Erythroblast (primary cell): Measurements from ENCODE around the gene ZBTB42.

ENCODE experiments used
- DNase-seq, 2 experiments: peaks; one replicate each; lab custom pipeline; 2025; lab: John Stamatoyannopoulos, UW
- GATA1 ChIP-seq: IDR thresholded peaks from 2 replicates; pipeline ENCODE4 v1.6.1; 2011; ENCODE audit warnings: low read depth, mild to moderate bottlenecking, control low read depth, low read length, moderate library complexity
- POLR2A ChIP-seq: IDR thresholded peaks from 2 replicates; pipeline ENCODE4 v1.6.1; 2011; ENCODE audit warnings: mild to moderate bottlenecking, low read length

Gene ZBTB42

DNA sequence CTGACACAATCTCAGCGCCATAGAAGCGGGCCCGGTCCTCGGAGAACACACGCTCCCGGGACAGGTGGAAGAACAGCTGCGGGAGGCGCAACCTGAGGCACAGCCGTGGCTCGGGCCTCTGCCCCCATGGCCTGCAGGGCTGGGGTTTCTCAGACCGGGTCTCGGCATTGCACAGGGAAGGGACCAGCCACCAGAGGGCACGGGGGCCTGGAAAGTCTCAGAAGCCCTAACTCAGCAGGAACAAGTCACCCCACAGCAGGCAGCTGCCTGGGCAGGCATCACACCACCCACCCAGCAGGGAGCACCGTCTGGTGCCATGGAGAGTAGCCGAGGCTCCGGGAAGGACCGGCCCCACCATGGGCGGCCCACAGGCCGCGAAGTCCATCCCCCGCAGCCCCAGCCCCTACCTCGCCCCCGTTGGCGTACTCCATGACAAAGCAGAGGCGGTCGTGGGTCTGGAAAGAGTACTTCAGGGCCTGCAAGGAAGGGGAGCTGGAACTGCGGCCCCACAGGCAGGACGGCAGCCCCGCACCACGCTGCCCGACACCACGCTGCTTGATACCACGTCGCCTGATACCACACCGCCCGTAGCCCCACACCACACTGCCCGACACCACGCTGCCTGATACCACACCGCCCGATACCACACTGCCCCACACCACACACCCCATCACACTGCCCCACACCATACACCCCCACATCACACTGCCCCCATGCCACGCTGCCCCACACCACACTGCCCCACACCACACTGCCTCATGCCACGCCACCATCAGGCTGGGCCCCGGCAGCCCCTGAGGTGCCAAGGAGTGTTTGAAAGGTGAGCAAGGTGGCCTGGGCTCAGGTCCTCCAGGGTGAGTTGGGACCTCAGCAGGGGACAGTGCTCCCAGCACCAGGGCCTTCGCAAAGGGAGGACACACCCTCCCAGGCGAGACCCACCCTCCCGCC, 27.1 kb upstream of the ZBTB42 start:
- TF ChIP-seq POLR2A (no peak), GATA1 (no peak)
- peak in 1 of 2 experiments; percentile 12 for DNase-seq

DNA sequence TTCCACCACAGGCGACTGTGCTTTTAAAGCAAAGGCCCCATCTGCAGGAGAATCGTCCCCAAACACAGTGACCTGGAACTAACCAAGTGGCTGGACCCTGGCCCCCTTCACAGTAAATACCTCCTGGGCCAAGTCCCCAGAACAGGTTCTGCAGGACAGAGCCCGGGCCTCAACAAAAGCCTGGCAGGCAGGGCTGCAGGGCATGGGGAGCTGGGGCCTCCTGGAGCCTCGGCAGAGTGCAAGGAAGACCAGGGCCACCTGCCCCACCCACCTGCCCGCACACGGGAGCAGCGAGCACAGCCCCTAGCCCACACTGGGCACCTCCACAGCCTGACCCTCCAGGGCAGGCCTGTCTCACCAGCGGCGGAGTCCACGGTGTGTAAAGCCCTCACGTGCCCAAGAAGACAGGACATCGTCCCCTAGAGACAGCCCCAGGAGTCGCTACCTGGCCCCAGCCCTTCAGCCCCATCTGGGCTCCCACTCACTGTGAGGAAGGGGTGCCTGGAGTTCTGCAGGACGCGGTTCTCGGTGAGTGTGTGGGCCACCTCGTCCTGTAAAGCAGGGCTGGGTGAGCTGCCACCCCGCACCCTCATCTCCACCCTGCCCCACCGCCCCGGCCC, 26.3 kb upstream of the ZBTB42 start:
- TF ChIP-seq POLR2A (no peak), GATA1 (no peak)
- DNase-seq: no peak

DNA sequence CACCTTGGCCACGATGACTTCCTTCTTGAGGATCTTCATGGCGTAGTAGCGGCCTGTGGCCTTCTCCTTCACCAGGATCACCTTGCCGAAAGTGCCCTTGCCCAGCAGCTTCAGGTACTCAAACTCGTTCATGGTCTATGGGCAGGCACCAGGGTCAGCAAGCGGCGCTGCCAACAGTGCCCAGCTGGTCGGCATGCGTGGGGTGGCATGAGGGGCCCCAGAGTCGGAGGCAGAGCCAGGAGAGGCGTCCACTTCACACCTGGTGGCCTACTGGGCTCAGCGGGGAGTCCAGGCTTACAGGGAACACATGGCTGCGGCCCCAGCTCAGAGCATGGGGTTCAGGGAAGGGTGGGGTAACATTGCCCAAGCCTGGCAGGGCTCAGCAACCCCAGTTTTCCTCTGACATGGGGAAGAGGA, 25.8 kb upstream of the ZBTB42 start:
- DNase-seq: no peak
- TF ChIP-seq POLR2A (no peak), GATA1 (no peak)

DNA sequence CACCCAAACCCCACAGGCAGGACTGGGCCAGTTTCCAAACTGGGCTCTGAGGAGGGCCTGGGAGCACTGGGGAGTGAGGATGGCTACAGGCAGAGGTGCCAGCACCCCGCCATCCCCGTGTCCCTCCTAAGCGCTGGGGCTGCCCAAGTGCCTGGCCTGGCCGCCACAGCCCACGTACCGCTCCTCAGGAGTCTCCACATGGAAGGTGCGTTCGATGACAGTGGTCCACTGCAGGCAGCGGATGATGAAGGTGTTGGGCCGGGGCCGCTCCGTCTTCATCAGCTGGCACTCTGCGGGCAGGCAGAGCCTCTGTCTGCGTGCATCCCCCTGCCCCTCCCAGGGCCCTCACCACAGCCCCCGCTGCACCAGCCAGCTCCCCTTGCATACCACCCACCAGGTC, 24.4 kb upstream of the ZBTB42 start:
- no peak for DNase-seq
- TF ChIP-seq POLR2A: no peak
- TF ChIP-seq GATA1: no peak

DNA sequence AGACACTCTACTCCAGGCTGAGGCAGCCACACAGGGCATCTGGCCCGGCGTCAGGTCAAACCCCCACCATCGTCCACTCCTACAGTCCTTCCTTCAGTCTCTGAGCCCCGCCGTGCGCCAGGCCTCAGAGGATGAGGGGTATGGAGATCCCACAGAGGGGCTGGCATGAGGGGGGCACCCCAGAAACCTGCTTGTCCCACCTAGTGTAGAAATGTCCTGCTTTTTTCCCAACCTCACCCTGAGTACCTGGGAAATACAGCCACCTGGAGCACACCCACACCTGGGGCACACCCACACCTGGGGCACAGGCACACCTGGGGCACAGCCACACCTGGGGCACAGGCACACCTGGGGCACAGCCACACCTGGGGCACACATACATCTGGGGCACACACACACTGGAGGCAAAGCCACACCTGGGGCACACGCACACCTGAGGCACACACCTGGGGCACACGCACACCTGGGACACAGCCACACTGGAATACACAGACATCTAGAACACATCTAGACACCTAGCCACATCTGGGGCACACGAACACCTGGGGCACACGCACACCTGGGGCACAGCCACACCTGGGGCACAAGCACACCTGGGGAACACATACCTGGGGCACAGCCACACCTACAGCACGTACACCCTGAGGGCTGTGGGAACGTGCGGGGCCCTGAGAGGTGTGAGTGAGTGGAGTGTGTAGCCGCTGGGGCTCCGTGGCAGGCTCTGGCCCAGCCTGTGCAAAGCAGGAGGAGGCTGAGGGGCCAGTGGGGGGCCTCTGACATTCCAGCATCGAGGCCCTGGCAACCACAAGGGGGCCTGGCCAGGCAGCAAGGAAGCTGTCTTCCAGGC, 23.7 kb upstream of the ZBTB42 start:
- TF ChIP-seq POLR2A (no peak), GATA1 (no peak)
- DNase-seq: peak in 1 of 2 experiments; percentile 20

DNA sequence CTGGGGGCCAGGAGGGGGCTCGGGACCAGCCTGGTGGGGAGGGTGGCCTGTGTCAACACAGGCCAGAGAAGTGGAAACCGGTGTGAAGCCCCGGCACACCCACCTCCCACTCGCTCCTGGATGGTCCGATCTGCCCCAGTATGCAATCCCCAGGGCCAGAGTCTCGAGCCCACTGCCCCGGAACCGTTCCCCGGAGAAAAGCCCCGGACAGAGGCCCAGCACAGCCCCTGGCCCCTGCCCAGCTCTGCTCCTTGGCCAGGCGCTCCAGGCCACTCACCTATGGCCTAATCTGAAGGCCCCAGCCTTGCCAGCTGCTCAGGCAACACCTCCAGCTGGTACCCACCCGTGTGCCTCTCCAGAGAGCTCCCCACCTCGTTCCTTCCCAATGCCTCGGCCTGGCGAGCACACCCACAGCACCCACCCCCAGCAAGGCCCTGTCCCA, 23.1 kb upstream of the ZBTB42 start:
- no peak for TF ChIP-seq GATA1
- no peak for TF ChIP-seq POLR2A
- DNase-seq: no peak

DNA sequence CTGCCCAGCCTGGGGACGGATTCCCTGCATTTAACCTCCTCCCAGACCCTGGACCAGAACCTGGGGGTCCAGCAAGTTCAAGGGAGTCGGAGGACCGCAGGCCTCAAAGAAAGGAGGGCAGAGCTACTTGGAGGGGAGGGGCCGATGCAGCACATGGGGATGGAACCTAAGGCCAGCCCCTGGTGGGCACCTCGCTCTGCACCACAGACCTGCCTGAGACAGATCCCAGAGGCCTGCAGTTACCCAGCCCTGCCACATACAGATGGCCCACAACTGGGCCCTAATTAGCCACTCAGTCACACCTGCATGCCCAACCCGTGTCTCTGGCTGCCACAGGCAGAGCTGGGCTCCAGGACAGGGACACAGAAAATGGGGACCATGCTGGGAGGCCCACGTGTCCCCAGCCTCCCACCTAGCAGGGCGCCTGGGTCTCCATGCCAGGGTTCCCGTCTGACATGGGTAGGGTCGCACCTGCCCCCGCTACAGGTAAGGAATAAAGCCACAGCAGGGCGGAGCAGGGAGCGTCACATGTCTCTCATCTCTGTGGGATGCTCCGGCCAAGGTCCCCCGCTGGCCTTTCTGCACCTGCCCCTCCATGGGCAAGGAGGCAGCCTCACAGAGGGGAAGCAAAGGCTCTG, 22.1 kb upstream of the ZBTB42 start:
- DNase-seq: no peak
- TF ChIP-seq POLR2A (no peak), GATA1 (no peak)

DNA sequence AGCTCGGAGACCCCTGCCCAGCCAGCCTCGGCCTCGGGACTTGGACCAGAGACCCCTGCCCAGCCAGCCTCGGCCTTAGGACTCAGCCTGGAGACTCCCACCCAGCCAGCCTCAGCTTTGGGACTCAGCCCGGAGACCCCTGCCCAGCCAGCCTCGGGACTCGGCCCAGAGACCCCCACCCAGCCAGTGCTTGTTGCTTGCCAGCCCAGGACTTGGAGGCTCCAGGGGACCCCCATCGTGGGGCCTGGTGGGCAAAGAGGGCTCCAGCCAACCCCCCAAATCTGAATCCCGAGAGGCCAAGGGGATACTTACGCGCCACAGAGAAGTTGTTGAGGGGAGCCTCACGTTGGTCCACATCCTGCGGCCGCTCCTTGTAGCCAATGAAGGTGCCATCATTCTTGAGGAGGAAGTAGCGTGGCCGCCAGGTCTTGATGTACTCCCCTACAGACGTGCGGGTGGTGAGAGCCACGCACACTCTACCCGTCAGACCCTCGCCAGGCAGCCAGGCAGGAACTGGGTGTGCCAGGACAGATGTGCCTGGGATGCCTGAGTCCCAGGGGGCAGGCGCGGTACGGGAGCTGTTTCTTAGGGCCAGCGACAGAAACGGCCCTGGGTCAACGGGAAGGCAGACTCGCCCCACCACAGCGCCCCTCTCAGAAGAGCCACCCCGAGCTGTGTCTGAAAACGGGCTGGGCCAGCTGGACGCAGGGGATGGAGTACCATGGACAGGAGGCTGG, 21.0 kb upstream of the ZBTB42 start:
- TF ChIP-seq POLR2A: no peak
- TF ChIP-seq GATA1: no peak
- DNase-seq: no peak

DNA sequence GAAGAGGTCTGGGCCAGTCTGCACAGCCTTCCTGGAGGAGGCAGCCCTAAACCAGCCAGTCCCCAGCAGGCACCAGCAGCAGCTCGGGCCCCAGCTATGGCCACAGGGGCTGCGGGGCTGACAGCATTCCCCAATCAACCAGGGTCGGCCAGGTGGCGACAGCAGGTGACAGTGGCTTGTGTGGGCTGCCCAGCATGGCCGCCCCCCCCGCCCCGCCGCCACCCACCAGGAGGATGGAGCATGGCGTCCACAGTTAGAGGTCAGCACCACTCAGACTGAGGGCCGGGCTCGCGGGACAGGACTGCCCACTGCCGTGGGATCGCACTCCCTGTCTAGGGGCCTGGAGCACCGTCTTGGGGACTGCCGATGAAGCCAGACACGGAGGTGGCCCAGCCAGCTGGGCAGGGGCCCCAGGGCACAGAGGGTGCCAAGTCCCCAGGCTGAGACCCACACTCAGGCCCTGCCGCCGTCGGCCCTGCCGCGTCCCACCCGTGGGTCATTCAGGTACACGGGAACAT, 20.3 kb upstream of the ZBTB42 start:
- DNase-seq: no peak
- TF ChIP-seq GATA1 (no peak), POLR2A (no peak)

DNA sequence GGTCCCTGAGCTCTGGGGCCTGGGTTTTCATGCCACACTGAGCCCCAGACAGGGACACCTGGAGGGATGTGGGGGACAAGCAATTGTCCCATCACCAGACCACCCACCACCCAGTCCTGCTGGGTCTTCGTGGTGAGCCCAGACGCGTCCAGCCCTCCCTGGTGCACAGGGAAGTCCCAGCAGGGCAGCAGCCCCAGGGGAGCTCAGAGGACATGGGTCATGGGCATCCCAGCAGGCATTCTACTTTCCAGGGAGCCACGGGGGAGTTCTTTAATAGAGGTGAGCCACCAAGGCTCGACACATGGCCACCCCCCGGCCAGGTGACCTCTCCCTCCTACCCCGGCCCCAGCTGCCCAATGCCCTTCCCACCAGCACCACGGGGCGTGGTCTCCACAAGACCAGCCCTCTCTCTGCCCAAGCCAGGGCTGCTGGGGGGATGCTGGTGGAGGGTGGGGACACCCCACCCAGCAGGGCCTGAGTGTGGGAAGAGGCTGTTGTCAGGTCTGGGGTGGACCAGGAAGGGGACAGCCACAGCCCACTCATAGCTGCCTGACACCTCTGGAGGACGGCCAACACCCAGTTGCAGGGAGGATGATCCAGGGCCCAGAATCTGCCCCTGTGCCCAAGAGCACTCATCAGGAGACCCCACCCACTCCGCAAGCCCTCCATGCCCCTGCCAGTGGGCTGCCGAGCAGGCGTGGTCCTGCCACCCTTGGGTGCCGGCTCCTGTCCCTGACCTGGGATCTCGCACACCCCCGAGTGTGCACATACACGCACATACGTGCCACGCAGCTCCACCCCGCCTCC, 19.4 kb upstream of the ZBTB42 start:
- TF ChIP-seq GATA1 (no peak), POLR2A (no peak)

DNA sequence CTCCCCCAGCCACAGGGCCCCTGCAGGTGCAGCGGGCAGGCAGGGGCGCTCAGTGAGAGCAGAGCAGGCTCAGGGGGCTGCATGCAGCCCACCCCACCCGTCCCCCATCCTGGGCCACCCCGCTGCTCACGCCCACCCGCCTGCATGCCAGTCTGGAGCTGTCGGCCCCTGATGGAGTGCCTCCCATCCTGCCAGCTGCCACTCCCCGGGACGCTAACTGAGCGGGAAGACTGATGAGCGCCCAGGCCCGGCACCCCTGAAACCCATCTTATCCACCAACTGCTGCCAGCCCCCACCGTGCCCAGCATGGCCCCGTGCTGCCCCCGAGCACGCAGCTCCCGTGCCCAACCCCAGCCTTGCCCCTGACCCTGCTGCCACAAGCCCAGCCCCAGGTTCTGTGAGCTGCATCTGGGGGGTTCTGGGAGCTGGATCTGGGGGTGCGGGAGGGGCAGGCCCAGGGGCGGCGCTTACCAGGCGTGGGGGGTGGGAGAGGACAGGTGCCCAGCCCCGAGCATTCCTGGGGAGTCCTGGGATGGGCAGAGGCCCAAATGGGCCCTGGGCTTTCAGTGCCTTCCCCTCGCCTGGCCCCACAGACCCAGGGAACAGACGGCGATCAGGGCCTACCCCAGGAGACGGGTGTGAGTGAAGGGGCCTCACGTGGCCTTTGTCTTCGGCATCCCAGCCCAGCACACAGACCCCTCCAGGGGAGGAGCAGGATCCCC, 18.7 kb upstream of the ZBTB42 start:
- no peak for DNase-seq
- TF ChIP-seq GATA1 (no peak), POLR2A (no peak)

More for the DNA sequence above, 19.4 kb upstream of the ZBTB42 start:
- no peak for DNase-seq
